Smooth muscle cell (in vitro differentiated cells): ENCODE results near the gene TPRG1L. TPM values are rescaled to one million over a fixed set of nuclear protein-coding genes. Genes with fewer than 3 reads are reported as not detected.

Experiments
- DNase-seq: peaks from one replicate; lab custom pipeline; 2025; ENCODE audit not compliant: unreplicated experiment; lab: John Stamatoyannopoulos, UW
- H2AFZ ChIP-seq: fragments of 200-600 bp; sonication (generic); 2 replicates; pipeline ENCODE4 v1.6.0; 2016; ENCODE audit warnings: antibody characterized with exemption, low read depth, mild to moderate bottlenecking
- H3F3A ChIP-seq: fragments of 200-600 bp; sonication (generic); 2 replicates; pipeline ENCODE4 v1.6.0; 2017; ENCODE audit warnings: antibody characterized with exemption, low read depth
- H3K27ac ChIP-seq: fragments of 200-600 bp; sonication (generic); 2 replicates; pipeline ENCODE4 v1.5.1; 2016; ENCODE audit warnings: low read depth, mild to moderate bottlenecking
- H3K27me3 ChIP-seq: fragments of 200-600 bp; sonication (generic); 2 replicates; pipeline ENCODE4 v1.6.1; 2016; ENCODE audit warnings: low read depth, mild to moderate bottlenecking
- H3K36me3 ChIP-seq: fragments of 200-600 bp; sonication (generic); 2 replicates; pipeline ENCODE4 v1.5.1; 2016; ENCODE audit warnings: low read depth
- H3K4me1 ChIP-seq: fragments of 200-600 bp; sonication (generic); 2 replicates; pipeline ENCODE4 v1.5.1; 2016; ENCODE audit warnings: low read depth
- H3K4me2 ChIP-seq: fragments of 200-600 bp; sonication (generic); 2 replicates; pipeline ENCODE4 v1.6.0; 2016; ENCODE audit warnings: mild to moderate bottlenecking
- H3K4me3 ChIP-seq: fragments of 200-600 bp; sonication (generic); 2 replicates; pipeline ENCODE4 v1.5.1; 2016; ENCODE audit warnings: mild to moderate bottlenecking
- H3K79me2 ChIP-seq: fragments of 200-600 bp; sonication (generic); 2 replicates; pipeline ENCODE4 v1.6.0; 2016; ENCODE audit warnings: low read depth, mild to moderate bottlenecking
- H3K9ac ChIP-seq: fragments of 200-600 bp; sonication (generic); 2 replicates; pipeline ENCODE4 v1.6.0; 2016; ENCODE audit warnings: low read depth
- H3K9me3 ChIP-seq: fragments of 200-600 bp; sonication (generic); replicated peaks from 2 replicates; pipeline ENCODE4 v1.5.1; 2016; ENCODE audit warnings: low read depth
- H4K20me1 ChIP-seq: fragments of 200-600 bp; sonication (generic); 2 replicates; pipeline ENCODE4 v1.6.0; 2016; ENCODE audit warnings: low read depth
- CTCF ChIP-seq: fragments of 200-600 bp; sonication (generic); IDR thresholded peaks from 2 replicates; pipeline ENCODE4 v1.5.1; 2017; ENCODE audit warnings: borderline replicate concordance, mild to moderate bottlenecking, antibody characterized with exemption; ENCODE audit not compliant: insufficient read depth, poor library complexity, severe bottlenecking
- WGBS: methylation state at CpG from one replicate; pipeline ENCODE4 v1.1.7; 2016; ENCODE audit warnings: low lambda C conversion rate; 5-methylcytosine and 5-hydroxymethylcytosine counted together
- polyA plus RNA-seq: library from polyadenylated mRNA; unstranded; fragments of >200 nt; fragmentation: Nextera tagmentation; extraction: Ambion mirVana; gene quantifications from 2 replicates; pipeline ENCODE4 v1.2.1, GENCODE V29; 2016
- total RNA-seq: library from RNA; depleted of rRNA; stranded (reverse); fragments of >200 nt; gene quantifications from 2 replicates; pipeline ENCODE4 v1.2.3, GENCODE V29; 2014

The TPRG1L gene
- total and polyA plus RNA-seq, 2 experiments from 2014 or later = 20.7 to 35.0 TPM

- no peak overlapping the region for H3K9ac ChIP-seq
- H3F3A ChIP-seq = no peaks in the 10 kb centered on the region
- no peak overlapping the region for H2AFZ ChIP-seq
- peaks cover 15% of the 10 kb centered on the region for H3K27me3 ChIP-seq
- H3K4me1 ChIP-seq = no peaks in the 10 kb centered on the region
- no peak overlapping the region for H3K4me2 ChIP-seq
- H3K79me2 ChIP-seq = no peaks in the 10 kb centered on the region
- H3K36me3 ChIP-seq = no peaks in the 10 kb centered on the region
- H3K4me3 ChIP-seq = no peak overlapping the region
- H3K27ac ChIP-seq = no peak overlapping the region
- H3K9me3 ChIP-seq = no peaks in the 10 kb centered on the region
- no peak for DNase-seq
- TF ChIP-seq CTCF = no peak
- H4K20me1 ChIP-seq = no peaks in the 10 kb centered on the region
- WGBS = 90% methylated on average over 4 of the region's 4 CpGs
Observed at GRCh38 chr1:3661631-3662030, 36.8 kb downstream of the TPRG1L start.

- Histone ChIP-seq H3K4me3 (no peak overlapping the region), H3F3A (no peaks in the 10 kb centered on the region), H3K36me3 (no peaks in the 10 kb centered on the region), H3K4me1 (no peaks in the 10 kb centered on the region), H3K27me3 (peaks cover 11% of the 10 kb centered on the region), H3K27ac (no peak overlapping the region), H3K79me2 (no peaks in the 10 kb centered on the region), H3K9me3 (no peaks in the 10 kb centered on the region), H2AFZ (no peak overlapping the region), H4K20me1 (no peaks in the 10 kb centered on the region), H3K4me2 (no peak overlapping the region), H3K9ac (no peak overlapping the region)
- TF ChIP-seq CTCF = no peak
- WGBS = 87% methylated on average over 16 of the region's 16 CpGs
- DNase-seq = no peak
Observed at GRCh38 chr1:3662080-3662671, 37.4 kb downstream of the TPRG1L start.

- WGBS = 88% methylated on average over 14 of the region's 14 CpGs
- no peak overlapping the region for H3K9ac ChIP-seq
- DNase-seq = no peak
- H3K9me3 ChIP-seq = no peaks in the 10 kb centered on the region
- H3K79me2 ChIP-seq = no peaks in the 10 kb centered on the region
- no peaks in the 10 kb centered on the region for H3F3A ChIP-seq
- H3K36me3 ChIP-seq = no peaks in the 10 kb centered on the region
- no peak overlapping the region for H3K4me3 ChIP-seq
- TF ChIP-seq CTCF = no peak
- no peak overlapping the region for H3K4me2 ChIP-seq
- no peak overlapping the region for H3K27ac ChIP-seq
- H2AFZ ChIP-seq = no peak overlapping the region
- no peaks in the 10 kb centered on the region for H4K20me1 ChIP-seq
- peaks cover 8% of the 10 kb centered on the region for H3K27me3 ChIP-seq
- no peaks in the 10 kb centered on the region for H3K4me1 ChIP-seq
Observed at GRCh38 chr1:3663999-3664699, 39.3 kb downstream of the TPRG1L start.
